ENCODE results near the gene AOAH. TPM values are rescaled to one million over a fixed set of nuclear protein-coding genes. Genes with fewer than 3 reads are reported as not detected.

AOAH gene
- total RNA-seq, 1 donor from 2014 or later = 0.92 TPM

- Mint-ChIP-seq H3K27ac (no peak overlapping the region), H3K9me3 (peaks cover 6% of the 10 kb centered on the region), H3K4me1 (ENCODE audit: unreplicated experiment) (peaks cover 15% of the 10 kb centered on the region), H3K27me3 (no peaks in the 10 kb centered on the region), H3K36me3 (no peaks in the 10 kb centered on the region), H3K4me3 (no peak overlapping the region)
- TF ChIP-seq CTCF (conservative IDR thresholded peaks at IDR 0.05) = no peak
- DNase-seq (ENCODE audit: extremely low spot score, unreplicated experiment) = no peak
These were observed 38.1 kb upstream of the AOAH start for GRCh38 chr7:36762394-36762793.

GRCh38 chr7:36761835-36762234, 37.5 kb upstream of the AOAH start:
- no peak for TF ChIP-seq CTCF (conservative IDR thresholded peaks at IDR 0.05)
- Mint-ChIP-seq H3K27me3 (no peaks in the 10 kb centered on the region), H3K36me3 (no peaks in the 10 kb centered on the region), H3K27ac (no peak overlapping the region), H3K9me3 (peaks cover 8% of the 10 kb centered on the region), H3K4me3 (no peak overlapping the region), H3K4me1 (ENCODE audit: unreplicated experiment) (peaks cover 11% of the 10 kb centered on the region)
- DNase-seq (ENCODE audit: extremely low spot score, unreplicated experiment) = no peak

- Mint-ChIP-seq H3K4me3 (no peak overlapping the region), H3K4me1 (ENCODE audit: unreplicated experiment) (peaks cover 5% of the 10 kb centered on the region), H3K9me3 (peaks cover 9% of the 10 kb centered on the region)
These were observed 36.8 kb upstream of the AOAH start for GRCh38 chr7:36760856-36761762.

GRCh38 chr7:36758879-36759278, 34.6 kb upstream of the AOAH start:
- Mint-ChIP-seq H3K4me3 (no peak overlapping the region), H3K4me1 (ENCODE audit: unreplicated experiment) (peaks cover 5% of the 10 kb centered on the region), H3K36me3 (no peaks in the 10 kb centered on the region), H3K27ac (no peak overlapping the region), H3K27me3 (no peaks in the 10 kb centered on the region), H3K9me3 (peaks cover 4% of the 10 kb centered on the region)
- TF ChIP-seq CTCF (conservative IDR thresholded peaks at IDR 0.05) = no peak
- DNase-seq (ENCODE audit: extremely low spot score, unreplicated experiment) = no peak

More at GRCh38 chr7:36760856-36761762, 36.8 kb upstream of the AOAH start:
- Mint-ChIP-seq H3K27ac (no peak overlapping the region), H3K27me3 (no peaks in the 10 kb centered on the region), H3K36me3 (no peaks in the 10 kb centered on the region)
- no peak for DNase-seq (ENCODE audit: extremely low spot score, unreplicated experiment)
- TF ChIP-seq CTCF (conservative IDR thresholded peaks at IDR 0.05) = no peak

GRCh38 chr7:36755484-36755883, 31.2 kb upstream of the AOAH start:
- peaks cover 4% of the 10 kb centered on the region for H3K4me1 Mint-ChIP-seq (ENCODE audit: unreplicated experiment)
- TF ChIP-seq CTCF (conservative IDR thresholded peaks at IDR 0.05) = no peak
- no peak for DNase-seq (ENCODE audit: extremely low spot score, unreplicated experiment)
- no peaks in the 10 kb centered on the region for H3K36me3 Mint-ChIP-seq
- no peak overlapping the region for H3K27ac Mint-ChIP-seq
- no peaks in the 10 kb centered on the region for H3K27me3 Mint-ChIP-seq
- no peak overlapping the region for H3K4me3 Mint-ChIP-seq
- H3K9me3 Mint-ChIP-seq = peaks cover 4% of the 10 kb centered on the region
